Stimulated activated CD8-positive, alpha-beta memory T cell treated with anti-CD3 and anti-CD28 coated beads, Interleukin-15, amount 100 ng/mL, for 1 hour (primary cell): Measurements from ENCODE around the gene KRT77.

Experiments
- DNase-seq: peaks from one replicate; pipeline ENCODE4 v3.0.0-alpha.2; 2020; ENCODE audit warnings: low read depth

KRT77 gene

DNA sequence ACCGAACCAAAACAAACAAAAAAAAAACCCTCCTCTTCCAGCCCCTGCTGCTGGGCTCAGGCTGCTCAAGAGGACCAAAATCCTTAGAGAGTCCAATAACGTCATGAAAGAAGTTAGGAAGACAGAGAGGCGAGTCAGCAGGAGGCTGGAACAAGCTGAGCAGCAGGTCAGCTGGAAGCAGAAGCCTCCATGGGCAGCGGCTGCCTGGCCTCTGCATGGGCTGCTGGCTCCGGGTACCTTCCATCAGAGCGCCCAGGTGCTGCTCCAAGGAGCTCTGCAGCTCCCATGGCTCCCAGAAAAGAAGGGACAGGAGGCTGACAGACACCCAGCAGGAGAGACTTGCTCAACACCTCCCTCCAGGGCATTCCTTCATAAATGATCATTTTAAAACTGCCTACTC is 48.1 kb downstream of the KRT77 start:
- DNase-seq = no peak

DNA sequence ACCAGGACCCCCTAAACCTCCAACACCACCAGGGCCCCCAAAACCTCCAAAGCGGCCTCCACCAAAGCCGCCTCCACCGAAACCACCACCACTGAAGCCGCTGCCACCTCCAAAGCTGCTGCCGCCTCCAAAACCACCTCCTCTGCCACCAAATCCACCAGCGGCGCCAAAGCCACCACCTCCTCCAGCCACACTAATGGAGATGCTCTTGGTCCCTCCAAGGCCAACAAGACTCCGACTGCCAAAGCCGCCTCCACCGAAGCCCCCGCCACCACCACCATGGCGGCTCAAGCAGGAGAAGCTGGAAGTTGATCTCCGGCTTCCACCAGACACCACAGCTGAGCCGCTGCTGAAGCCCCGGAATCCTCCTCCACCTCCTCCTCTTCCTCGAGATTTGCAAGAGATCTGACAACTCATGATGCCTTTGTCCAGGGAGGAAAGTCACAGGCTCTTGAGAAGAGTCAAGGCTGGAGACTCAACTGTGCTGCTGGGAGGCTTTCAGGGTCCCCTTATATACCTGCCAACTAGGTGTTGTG is 51.5 kb downstream of the KRT77 start, which contains the start of gene KRT2:
Gene KRT2 (minus strand): TSS at position 486 of the 536 bp plus-strand sequence. CDS start 69 bp downstream, at position 417.
- DNase-seq = no peak

DNA sequence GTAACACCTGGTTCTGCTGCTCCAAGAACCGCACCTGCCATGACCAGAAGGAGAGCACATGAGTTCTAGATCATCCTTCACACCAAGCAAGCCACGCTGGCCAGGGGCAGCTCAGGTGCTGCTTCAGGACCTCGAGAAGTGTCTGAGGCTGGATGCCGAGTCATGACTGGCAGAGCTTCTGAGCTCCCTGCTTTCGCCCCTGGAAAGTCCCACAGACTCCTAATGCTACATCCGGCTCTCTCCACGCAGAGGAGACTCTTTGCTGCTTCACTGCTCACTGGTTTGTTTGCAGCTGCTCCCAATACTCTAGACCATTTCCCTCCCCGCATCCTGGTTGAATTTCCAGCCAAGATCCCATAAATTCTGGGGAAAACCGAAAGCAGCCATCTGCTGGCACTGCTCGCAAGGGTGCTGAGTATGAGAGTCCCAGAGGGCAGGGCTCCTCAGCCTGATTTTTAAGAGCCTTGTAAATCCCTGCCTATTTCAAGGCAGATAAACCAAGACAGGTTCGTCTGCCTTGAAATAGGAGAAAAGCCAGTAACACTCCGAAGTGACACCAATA is 52.7 kb downstream of the KRT77 start:
- no peak for DNase-seq

DNA sequence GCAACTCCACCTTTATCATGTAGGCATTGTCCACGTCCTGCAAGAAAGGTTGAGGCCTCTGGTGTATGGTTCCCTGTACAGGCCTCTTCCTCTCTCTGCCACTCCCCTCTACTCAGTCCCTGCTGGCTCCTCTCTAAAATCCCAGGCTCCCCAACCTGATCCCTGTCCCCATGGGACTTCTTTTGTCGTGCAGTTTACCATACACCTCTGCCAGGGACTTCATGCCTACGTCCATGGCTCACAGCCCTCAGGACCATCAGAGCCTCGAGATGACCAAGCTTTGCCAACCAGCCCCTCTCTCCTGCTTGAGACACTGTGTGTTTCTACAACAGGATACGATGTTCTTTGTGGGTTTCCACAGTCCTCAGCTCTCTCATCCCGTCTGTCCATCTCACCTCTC is 54.3 kb downstream of the KRT77 start:
- no peak for DNase-seq

DNA sequence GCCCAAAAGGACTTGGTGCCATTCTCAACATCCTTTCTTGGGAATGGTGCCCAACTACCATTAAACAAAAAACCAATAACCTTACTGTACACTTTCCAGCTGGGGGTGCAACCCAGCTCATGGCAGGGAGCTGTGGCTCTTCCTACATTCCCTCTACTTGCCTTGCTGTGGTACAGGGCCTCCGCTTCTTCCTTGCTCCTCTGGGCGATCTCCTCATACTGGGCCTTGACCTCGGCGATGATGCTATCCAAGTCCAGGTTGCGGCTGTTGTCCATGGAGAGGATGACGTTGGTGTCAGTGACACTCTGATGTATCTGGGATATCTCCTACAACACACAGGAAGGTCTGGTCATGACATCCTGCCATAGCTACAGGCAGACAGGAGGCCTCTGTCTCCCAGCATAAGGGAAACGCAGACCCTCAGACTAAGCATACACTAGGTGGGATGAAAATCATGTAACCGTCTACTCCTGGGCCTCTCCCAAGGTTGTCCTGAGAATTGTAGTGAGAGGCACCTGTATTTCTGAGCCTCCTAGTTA is 55.2 kb downstream of the KRT77 start:
- no peak for DNase-seq

DNA sequence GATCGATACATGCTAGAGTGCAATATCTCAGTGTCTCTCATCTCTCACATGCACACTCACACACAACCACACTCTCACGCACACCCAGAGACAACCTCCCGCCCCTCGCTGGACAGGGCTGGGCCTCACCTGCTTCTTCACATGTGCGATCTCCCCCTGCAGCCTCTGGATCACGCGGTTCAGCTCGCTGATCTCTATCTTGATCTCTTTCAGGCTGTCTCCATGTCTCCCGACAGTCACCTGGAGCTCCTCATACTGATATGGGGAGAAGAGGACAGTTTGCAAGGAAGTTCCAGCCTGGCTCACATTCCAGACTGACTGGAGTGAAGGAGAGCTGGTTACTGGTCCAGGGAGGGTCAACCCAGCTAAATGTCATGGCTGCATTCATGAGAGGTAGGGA is 55.7 kb downstream of the KRT77 start:
- DNase-seq = no peak

DNA sequence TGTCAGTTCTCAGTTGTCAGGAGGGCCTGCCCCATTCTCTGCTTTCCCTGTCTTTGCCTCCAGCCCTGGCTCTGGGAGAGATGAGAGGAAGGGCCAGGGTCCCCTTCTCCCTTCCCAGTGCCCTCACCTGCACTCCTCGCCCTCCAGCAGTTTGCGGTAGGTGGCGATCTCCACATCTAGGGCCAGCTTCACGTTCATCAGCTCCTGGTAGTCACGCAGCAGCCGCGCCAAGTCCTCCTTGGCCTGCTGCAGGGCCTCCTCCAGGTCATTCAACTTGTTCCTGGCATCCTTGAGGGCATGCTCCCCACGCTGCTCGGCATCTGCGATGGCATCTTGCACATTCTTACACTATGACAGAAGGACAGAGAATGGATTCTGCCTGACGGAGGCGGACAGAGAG is 56.7 kb downstream of the KRT77 start:
- DNase-seq = no peak

DNA sequence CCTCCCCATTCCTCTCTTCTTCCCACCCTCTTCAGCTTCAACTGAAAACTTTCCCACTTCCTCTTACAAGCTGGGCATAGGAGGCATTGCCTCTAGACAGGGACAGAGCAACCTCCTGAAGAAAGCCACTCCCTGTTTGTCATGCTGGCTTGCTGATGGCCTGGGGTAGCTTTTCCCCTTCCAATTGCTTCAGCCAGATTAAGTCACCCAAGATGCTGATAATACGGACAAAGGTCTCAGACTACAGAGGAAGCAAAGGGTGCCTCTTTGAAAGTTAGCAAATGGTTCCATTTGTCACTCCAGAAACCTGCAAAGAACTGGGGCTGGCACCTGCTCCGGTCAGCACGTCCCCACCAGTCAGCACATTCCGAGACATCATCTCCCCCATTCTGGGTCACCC is 57.3 kb downstream of the KRT77 start:
- DNase-seq = no peak

DNA sequence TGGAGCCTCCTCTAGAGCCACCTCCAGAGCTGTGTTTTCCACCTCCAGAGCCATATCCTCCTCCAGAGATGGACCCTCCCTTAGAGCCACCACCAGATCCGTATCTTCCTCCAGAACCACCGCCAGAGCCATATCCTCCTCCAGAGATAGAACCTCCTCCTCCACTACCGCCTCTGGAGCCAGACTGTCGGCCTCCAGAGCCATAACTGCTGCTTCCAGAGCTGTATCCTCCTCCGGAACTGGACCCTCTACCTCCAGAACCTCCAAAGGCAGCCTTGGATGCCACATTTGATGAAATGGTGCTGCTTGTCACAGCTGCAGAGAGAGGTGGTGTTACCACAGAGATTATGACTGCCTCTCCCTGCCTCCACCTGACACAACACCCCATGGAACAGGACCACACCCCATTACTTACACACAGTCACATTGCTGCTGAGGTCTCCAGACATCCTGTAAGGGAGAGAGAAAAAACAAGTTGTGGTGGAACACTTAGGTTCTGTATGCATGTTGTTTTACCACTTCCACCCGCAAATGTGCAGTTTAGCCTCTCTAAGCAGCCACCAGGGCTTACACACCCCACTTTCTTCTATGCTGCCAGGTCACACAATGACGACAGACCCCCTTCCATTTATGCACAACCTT is 58.1 kb downstream of the KRT77 start:
- peak; percentile 13 for DNase-seq

DNA sequence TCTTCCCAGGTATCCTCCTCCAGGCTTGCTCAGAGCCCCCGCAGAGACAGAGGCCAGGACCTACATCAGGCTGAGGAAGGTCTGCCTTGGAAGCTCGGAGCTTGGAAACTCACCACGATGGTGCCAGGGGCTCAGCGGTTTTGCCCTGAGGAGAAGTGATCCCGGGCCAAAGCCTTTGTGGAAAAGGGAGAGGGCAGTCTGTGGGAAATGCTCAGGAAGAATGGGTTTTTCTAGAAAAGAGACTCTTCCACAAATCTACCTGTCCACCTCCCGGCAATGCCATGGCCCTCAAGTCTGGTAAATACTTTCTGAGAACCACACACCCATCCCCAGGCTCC is 59.3 kb downstream of the KRT77 start:
- no peak for DNase-seq

DNA sequence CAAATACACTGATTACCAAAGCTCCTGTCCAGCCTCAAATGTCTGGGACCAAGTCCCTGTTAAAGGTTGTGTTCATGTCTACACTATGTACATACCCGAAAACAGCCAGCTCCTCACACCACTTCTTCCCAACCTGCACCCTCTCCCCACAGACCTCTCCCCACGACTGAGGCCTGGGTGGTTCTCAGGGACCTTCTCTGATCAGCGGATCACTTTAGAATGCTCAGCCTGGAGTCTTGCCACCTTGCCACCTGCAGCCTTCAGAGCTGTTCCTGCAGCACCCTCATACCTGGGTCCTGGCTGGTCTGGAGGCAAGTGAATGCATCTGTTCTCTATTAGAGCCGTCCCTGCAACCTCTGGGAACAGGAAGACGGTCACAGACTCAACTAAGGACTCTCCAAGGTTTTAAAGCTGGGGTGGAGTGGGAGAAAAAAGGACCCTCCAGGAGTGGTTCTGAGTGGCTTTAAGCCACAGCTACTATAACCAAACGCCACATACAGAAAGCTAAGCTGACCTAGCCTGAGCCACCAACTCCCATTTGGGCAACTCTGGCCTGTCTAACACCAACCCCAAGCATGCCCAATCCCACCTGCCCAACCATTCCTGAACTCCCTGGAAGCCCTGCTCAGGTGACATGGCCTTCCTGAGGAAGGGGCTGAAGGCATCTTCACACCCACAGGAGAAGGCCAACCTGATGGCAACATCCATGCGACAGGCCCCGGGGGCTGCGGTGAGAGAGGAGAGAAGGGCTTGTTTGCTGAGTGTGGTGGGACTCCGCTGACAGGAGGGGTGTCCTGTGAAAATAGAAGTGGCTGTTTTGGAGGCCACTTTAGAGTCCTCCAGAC is 59.9 kb downstream of the KRT77 start:
- no peak for DNase-seq

DNA sequence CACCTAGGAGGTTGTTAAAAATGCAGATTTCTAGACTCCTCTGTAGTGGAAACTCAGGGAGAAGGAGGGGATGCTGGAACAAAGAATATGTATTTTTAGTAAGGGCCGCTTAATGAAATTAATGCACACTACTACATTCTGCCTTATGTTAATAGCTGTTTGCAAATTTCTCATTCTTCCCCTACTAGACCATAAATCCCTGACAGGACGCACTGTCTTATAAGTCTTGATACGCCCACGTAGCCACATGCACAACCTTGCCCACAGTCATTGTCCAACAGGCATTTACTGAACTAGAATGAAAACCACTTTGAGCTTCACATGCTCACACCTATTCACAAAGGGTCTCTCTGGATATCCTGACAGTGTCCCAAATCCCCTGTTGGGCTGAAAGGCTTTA is 61.9 kb downstream of the KRT77 start:
- no peak for DNase-seq
